GM18951 (cell line): ENCODE results near the gene BCAS1.

Experiments used
- POLR2A ChIP-seq: IDR thresholded peaks from 4 replicates; pipeline ENCODE4 v1.6.1; 2011; ENCODE audit warnings: mild to moderate bottlenecking; ENCODE audit not compliant: insufficient read length, insufficient read depth; ENCODE audit errors: extremely low read depth
- in situ Hi-C: fragments of 300-500 bp; cut with MboI; formaldehyde crosslinking; loops from one replicate; pipeline ENCODE4 v1.12.0; 2022; ENCODE audit warnings: low sequenced_read_pairs, mixed read lengths, inconsistent platforms; ENCODE audit not compliant: unreplicated experiment

BCAS1 gene

GRCh38 chr20:53972179-53972578 lies 98.2 kb downstream of the BCAS1 start:
- no peak for TF ChIP-seq POLR2A
- in situ Hi-C loops = no loop called here

GRCh38 chr20:53971096-53971683 lies 99.2 kb downstream of the BCAS1 start:
- in situ Hi-C loops = no loop called here

GRCh38 chr20:53970232-53970631 lies 100.2 kb downstream of the BCAS1 start:
- no peak for TF ChIP-seq POLR2A
- in situ Hi-C loops = no loop called here

More at GRCh38 chr20:53971096-53971683, 99.2 kb downstream of the BCAS1 start:
- no peak for TF ChIP-seq POLR2A

- TF ChIP-seq POLR2A = no peak
- in situ Hi-C loops = no loop called here
Measured at GRCh38 chr20:53967527-53967926, 102.9 kb downstream of the BCAS1 start.

- no peak for TF ChIP-seq POLR2A
- in situ Hi-C loops = no loop called here
Measured at GRCh38 chr20:53966774-53967398, 103.5 kb downstream of the BCAS1 start.

GRCh38 chr20:53964501-53965253 lies 105.7 kb downstream of the BCAS1 start:
- TF ChIP-seq POLR2A = no peak
- in situ Hi-C loops = no loop called here

GRCh38 chr20:53964067-53964466 lies 106.3 kb downstream of the BCAS1 start:
- in situ Hi-C loops = no loop called here
- no peak for TF ChIP-seq POLR2A

GRCh38 chr20:53963635-53964034 lies 106.8 kb downstream of the BCAS1 start:
- in situ Hi-C loops = no loop called here
- TF ChIP-seq POLR2A = no peak

- TF ChIP-seq POLR2A = no peak
- in situ Hi-C loops = no loop called here
Measured at GRCh38 chr20:53962388-53962787, 108.0 kb downstream of the BCAS1 start.

GRCh38 chr20:53961527-53961926 lies 108.9 kb downstream of the BCAS1 start:
- no peak for TF ChIP-seq POLR2A

GRCh38 chr20:53960579-53961272 lies 109.7 kb downstream of the BCAS1 start:
- TF ChIP-seq POLR2A = no peak
- in situ Hi-C loops = no loop called here

More at GRCh38 chr20:53961527-53961926, 108.9 kb downstream of the BCAS1 start:
- in situ Hi-C loops = no loop called here

- TF ChIP-seq POLR2A = no peak
- in situ Hi-C loops = no loop called here
Measured at GRCh38 chr20:53959911-53960578, 110.3 kb downstream of the BCAS1 start.

GRCh38 chr20:53958260-53958659 lies 112.1 kb downstream of the BCAS1 start:
- in situ Hi-C loops = no loop called here
- no peak for TF ChIP-seq POLR2A
